NOMO-1 treated with dmso at 0.1 percent for 144 hours (cell line): ENCODE data around the gene PHACTR1.

Source experiments
- DNase-seq: peaks from one replicate; lab custom pipeline; 2025; ENCODE audit not compliant: unreplicated experiment; lab: John Stamatoyannopoulos, UW

The PHACTR1 gene

GRCh38 chr6:13181393-13181792, 464.8 kb downstream of the PHACTR1 start:
- no peak for DNase-seq

- DNase-seq: no peak
These were observed 467.0 kb downstream of the PHACTR1 start for GRCh38 chr6:13183415-13184088.

- no peak for DNase-seq
These were observed 467.5 kb downstream of the PHACTR1 start for GRCh38 chr6:13184089-13184468.

- no peak for DNase-seq
These were observed 468.0 kb downstream of the PHACTR1 start for GRCh38 chr6:13184547-13184946.

GRCh38 chr6:13186861-13187260, 470.3 kb downstream of the PHACTR1 start:
- no peak for DNase-seq

GRCh38 chr6:13187692-13188091, 471.1 kb downstream of the PHACTR1 start:
- DNase-seq: no peak

- DNase-seq: no peak
These were observed 471.7 kb downstream of the PHACTR1 start for GRCh38 chr6:13188306-13188705.

GRCh38 chr6:13189710-13190109, 473.1 kb downstream of the PHACTR1 start:
- no peak for DNase-seq

- DNase-seq: no peak
These were observed 473.8 kb downstream of the PHACTR1 start for GRCh38 chr6:13190376-13190775.

- no peak for DNase-seq
These were observed 474.9 kb downstream of the PHACTR1 start for GRCh38 chr6:13191461-13191860.

GRCh38 chr6:13194852-13195251, 478.3 kb downstream of the PHACTR1 start:
- DNase-seq: peak; percentile 48

- no peak for DNase-seq
These were observed 479.2 kb downstream of the PHACTR1 start for GRCh38 chr6:13195803-13196202.

- no peak for DNase-seq
These were observed 481.6 kb downstream of the PHACTR1 start for GRCh38 chr6:13198168-13198567.

- no peak for DNase-seq
These were observed 484.8 kb downstream of the PHACTR1 start for GRCh38 chr6:13201336-13201735.

GRCh38 chr6:13203145-13203544, 486.6 kb downstream of the PHACTR1 start:
- no peak for DNase-seq

- no peak for DNase-seq
These were observed 488.5 kb downstream of the PHACTR1 start for GRCh38 chr6:13205106-13205505.

- no peak for DNase-seq
These were observed 495.5 kb downstream of the PHACTR1 start for GRCh38 chr6:13212096-13212495.

- no peak for DNase-seq
These were observed 496.0 kb downstream of the PHACTR1 start for GRCh38 chr6:13212538-13212937.

- no peak for DNase-seq
These were observed 498.8 kb downstream of the PHACTR1 start for GRCh38 chr6:13215390-13215789.

- DNase-seq: peak; percentile 27
These were observed 499.9 kb downstream of the PHACTR1 start for GRCh38 chr6:13216236-13217014.

GRCh38 chr6:13217206-13217905, 500.8 kb downstream of the PHACTR1 start:
- DNase-seq: no peak

GRCh38 chr6:13220266-13220665, 503.7 kb downstream of the PHACTR1 start:
- no peak for DNase-seq
